Esophagus squamous epithelium (tissue), 4 donors: ENCODE data around the gene ADARB2.

Experiments
- POLR2A ChIP-seq, 4 donors: fragments of 450-650 bp; IDR thresholded peaks; one replicate each; pipeline ENCODE4 v1.6.1; 2017; ENCODE audit warnings: antibody characterized with exemption in 4 of 4, mild to moderate bottlenecking in 4 of 4, moderate library complexity in 3 of 4
- TF ChIP-seq, protein P1 (sequence below), 6 experiments: fragments of 450-650 bp in 4 of 6; fragments of 200-600 bp in 2 of 6; sonication (generic) in 2 of 6; IDR thresholded peaks; one replicate each; pipeline ENCODE4 v1.5.1; 2016 to 2019; ENCODE audit warnings: antibody characterized with exemption in 6 of 6, mild to moderate bottlenecking in 4 of 6, moderate library complexity in 4 of 6

GRCh38 chr10:1611936-1612550, 125.3 kb downstream of the ADARB2 start:
- TF ChIP-seq, protein P1, sequence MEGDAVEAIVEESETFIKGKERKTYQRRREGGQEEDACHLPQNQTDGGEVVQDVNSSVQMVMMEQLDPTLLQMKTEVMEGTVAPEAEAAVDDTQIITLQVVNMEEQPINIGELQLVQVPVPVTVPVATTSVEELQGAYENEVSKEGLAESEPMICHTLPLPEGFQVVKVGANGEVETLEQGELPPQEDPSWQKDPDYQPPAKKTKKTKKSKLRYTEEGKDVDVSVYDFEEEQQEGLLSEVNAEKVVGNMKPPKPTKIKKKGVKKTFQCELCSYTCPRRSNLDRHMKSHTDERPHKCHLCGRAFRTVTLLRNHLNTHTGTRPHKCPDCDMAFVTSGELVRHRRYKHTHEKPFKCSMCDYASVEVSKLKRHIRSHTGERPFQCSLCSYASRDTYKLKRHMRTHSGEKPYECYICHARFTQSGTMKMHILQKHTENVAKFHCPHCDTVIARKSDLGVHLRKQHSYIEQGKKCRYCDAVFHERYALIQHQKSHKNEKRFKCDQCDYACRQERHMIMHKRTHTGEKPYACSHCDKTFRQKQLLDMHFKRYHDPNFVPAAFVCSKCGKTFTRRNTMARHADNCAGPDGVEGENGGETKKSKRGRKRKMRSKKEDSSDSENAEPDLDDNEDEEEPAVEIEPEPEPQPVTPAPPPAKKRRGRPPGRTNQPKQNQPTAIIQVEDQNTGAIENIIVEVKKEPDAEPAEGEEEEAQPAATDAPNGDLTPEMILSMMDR (IDR thresholded peaks at IDR 0.05) = no peak
- no peak for TF ChIP-seq POLR2A (IDR thresholded peaks at IDR 0.05)
